Immature natural killer cell (primary cell): ENCODE measurements around the gene TMUB2. TPM values are rescaled to one million over a fixed set of nuclear protein-coding genes. Genes with fewer than 3 reads are reported as not detected.

Experiments
- DNase-seq, 3 donors: peaks; one replicate each; pipeline ENCODE4 v3.0.0; 2022; ENCODE audit warnings: mixed read lengths in 1 of 3
- H3K27ac Mint-ChIP-seq, 6 donors: one replicate each; pipeline ENCODE4 v1.8.0; 2020; ENCODE audit warnings: mixed read lengths in 6 of 6, mild to moderate bottlenecking in 5 of 6, inconsistent platforms in 4 of 6, moderate library complexity in 3 of 6
- H3K27me3 Mint-ChIP-seq, 3 donors: one replicate each; pipeline ENCODE4 v1.8.0; 2020 to 2021; ENCODE audit warnings: low read depth in 3 of 3, mild to moderate bottlenecking in 3 of 3, mixed read lengths in 3 of 3, moderate library complexity in 3 of 3, inconsistent platforms in 1 of 3
- H3K36me3 Mint-ChIP-seq, 3 donors: one replicate each; pipeline ENCODE4 v1.8.0; 2020; ENCODE audit warnings: mixed read lengths in 3 of 3, inconsistent platforms in 2 of 3, mild to moderate bottlenecking in 2 of 3
- H3K4me1 Mint-ChIP-seq, 2 donors: one replicate each; pipeline ENCODE4 v1.8.0; 2020; ENCODE audit warnings: inconsistent platforms in 2 of 2, mild to moderate bottlenecking in 2 of 2, mixed read lengths in 2 of 2, moderate library complexity in 1 of 2
- H3K4me3 Mint-ChIP-seq, 5 donors: one replicate each; pipeline ENCODE4 v1.8.0; 2020; ENCODE audit warnings: mild to moderate bottlenecking in 5 of 5, mixed read lengths in 5 of 5, inconsistent platforms in 3 of 5, moderate library complexity in 3 of 5
- H3K9me3 Mint-ChIP-seq, 6 donors: one replicate each; pipeline ENCODE4 v1.8.0; 2020; ENCODE audit warnings: mild to moderate bottlenecking in 6 of 6, mixed read lengths in 6 of 6, inconsistent platforms in 4 of 6, moderate library complexity in 3 of 6
- polyA plus RNA-seq, 3 donors: library from polyadenylated mRNA; unstranded; fragments of 300-500 nt; fragmentation: Illumina TruSeq; gene quantifications; one replicate each; pipeline ENCODE4 v1.2.3, GENCODE V29; 2021

TMUB2 gene
- polyA plus RNA-seq, 3 donors from 2014 or later, result 20.2 to 32.8 (median 26.5) TPM

GRCh38 chr17:44188576-44189403, 2.0 kb downstream of the TMUB2 start:
- H3K4me3 Mint-ChIP-seq, result peak overlapping the region; percentile 5 to 99 (median 27)
- H3K27ac Mint-ChIP-seq, result peak overlapping the region in 5 of 6 donors; percentile 21 to 100 (median 100)
- H3K4me1 Mint-ChIP-seq, result peaks cover 37 to 50% of the 10 kb centered on the region in 2 donors
- no peaks in the 10 kb centered on the region for H3K9me3 Mint-ChIP-seq
- H3K27me3 Mint-ChIP-seq, result peaks cover 0 to 10% (median 5%) of the 10 kb centered on the region in 3 donors
- no peaks in the 10 kb centered on the region for H3K36me3 Mint-ChIP-seq
- DNase-seq, result no peak

DNA sequence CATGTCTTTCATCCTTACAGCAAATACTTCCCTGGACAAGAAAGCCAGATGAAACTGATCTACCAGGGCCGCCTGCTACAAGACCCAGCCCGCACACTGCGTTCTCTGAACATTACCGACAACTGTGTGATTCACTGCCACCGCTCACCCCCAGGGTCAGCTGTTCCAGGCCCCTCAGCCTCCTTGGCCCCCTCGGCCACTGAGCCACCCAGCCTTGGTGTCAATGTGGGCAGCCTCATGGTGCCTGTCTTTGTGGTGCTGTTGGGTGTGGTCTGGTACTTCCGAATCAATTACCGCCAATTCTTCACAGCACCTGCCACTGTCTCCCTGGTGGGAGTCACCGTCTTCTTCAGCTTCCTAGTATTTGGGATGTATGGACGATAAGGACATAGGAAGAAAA, 3.7 kb downstream of the TMUB2 start:
- Mint-ChIP-seq H3K9me3 (no peaks in the 10 kb centered on the region), H3K27me3 (peaks cover 0 to 10% (median 5%) of the 10 kb centered on the region in 3 donors), H3K4me1 (peaks cover 28 to 39% of the 10 kb centered on the region in 2 donors), H3K4me3 (peak overlapping the region in 2 of 5 donors; percentile 24 to 33), H3K27ac (peak overlapping the region in 5 of 6 donors; percentile 13 to 83 (median 40)), H3K36me3 (peaks cover 0 to 11% (median 0%) of the 10 kb centered on the region in 3 donors)
- DNase-seq, result no peak

DNA sequence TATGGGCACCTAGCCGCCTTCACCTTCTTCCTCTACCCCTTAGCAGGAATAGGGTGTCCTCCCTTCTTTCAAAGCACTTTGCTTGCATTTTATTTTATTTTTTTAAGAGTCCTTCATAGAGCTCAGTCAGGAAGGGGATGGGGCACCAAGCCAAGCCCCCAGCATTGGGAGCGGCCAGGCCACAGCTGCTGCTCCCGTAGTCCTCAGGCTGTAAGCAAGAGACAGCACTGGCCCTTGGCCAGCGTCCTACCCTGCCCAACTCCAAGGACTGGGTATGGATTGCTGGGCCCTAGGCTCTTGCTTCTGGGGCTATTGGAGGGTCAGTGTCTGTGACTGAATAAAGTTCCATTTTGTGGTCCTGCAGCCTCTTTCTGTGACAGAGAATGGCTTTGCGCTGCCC, 4.6 kb downstream of the TMUB2 start:
- Mint-ChIP-seq H3K4me3 (no peak overlapping the region), H3K9me3 (no peaks in the 10 kb centered on the region), H3K27ac (peak overlapping the region in 2 of 6 donors; percentile 37 to 50), H3K36me3 (peaks cover 0 to 14% (median 0%) of the 10 kb centered on the region in 3 donors), H3K4me1 (peaks cover 22 to 34% of the 10 kb centered on the region in 2 donors), H3K27me3 (peaks cover 0 to 6% (median 5%) of the 10 kb centered on the region in 3 donors)
- DNase-seq, result no peak

GRCh38 chr17:44191941-44192496, 5.2 kb downstream of the TMUB2 start:
- Mint-ChIP-seq H3K27ac (peak overlapping the region in 1 of 6 donors; percentile 37), H3K4me1 (peaks cover 17 to 28% of the 10 kb centered on the region in 2 donors), H3K9me3 (no peaks in the 10 kb centered on the region), H3K27me3 (peaks cover 0 to 2% (median 0%) of the 10 kb centered on the region in 3 donors), H3K4me3 (no peak overlapping the region), H3K36me3 (peaks cover 0 to 14% (median 3%) of the 10 kb centered on the region in 3 donors)
- DNase-seq, result no peak

- Mint-ChIP-seq H3K4me1 (peaks cover 15 to 25% of the 10 kb centered on the region in 2 donors), H3K27ac (peak overlapping the region in 2 of 6 donors; percentile 51 to 82), H3K9me3 (no peaks in the 10 kb centered on the region), H3K36me3 (peaks cover 0 to 14% (median 3%) of the 10 kb centered on the region in 3 donors), H3K27me3 (peaks cover 0 to 2% (median 2%) of the 10 kb centered on the region in 3 donors), H3K4me3 (no peak overlapping the region)
- no peak for DNase-seq
Observed at GRCh38 chr17:44192750-44193149, 6.0 kb downstream of the TMUB2 start.

DNA sequence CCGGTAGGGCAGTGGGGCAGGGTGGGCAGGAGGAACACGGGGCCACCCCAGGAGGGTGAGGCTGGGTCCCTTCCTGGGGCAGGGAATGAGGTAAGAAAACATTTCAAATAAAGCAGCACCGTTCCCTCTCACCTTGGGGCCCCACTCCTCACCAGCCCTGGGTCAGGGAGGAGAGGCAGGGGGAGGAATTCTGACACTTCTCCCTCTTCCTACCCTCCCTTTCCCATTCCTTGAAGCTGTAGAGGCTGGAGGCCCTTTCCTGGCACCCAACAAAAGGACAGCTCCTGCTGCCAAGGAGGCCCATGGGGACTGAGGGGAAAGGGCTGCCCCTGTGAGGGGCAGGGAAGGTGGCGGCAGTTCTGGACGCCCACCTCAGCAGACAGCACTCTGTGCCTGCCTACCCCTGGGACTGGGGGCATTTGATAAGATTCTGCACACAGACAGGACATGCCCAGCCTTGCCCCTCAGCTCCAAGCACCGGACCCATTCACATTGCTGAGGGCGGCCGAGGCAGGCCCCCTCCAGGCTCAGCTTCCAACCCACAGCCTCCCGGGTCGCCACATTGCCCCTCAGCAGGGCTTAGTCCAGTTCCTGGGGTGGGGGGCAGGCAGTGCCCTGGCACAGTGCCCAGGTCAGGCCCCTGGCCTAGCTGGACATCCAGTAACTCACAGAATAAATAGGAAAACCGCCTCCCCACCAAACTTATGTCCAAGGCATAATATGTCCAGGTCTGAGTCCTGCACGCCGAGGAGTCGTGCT, 6.7 kb downstream of the TMUB2 start:
- peak overlapping the region in 1 of 6 donors; percentile 82 for H3K27ac Mint-ChIP-seq
- H3K4me1 Mint-ChIP-seq, result peaks cover 15 to 25% of the 10 kb centered on the region in 2 donors
- peaks cover 0 to 4% (median 1%) of the 10 kb centered on the region in 3 donors for H3K27me3 Mint-ChIP-seq
- peaks cover 0 to 14% (median 3%) of the 10 kb centered on the region in 3 donors for H3K36me3 Mint-ChIP-seq
- no peaks in the 10 kb centered on the region for H3K9me3 Mint-ChIP-seq
- DNase-seq, result no peak
- no peak overlapping the region for H3K4me3 Mint-ChIP-seq

DNA sequence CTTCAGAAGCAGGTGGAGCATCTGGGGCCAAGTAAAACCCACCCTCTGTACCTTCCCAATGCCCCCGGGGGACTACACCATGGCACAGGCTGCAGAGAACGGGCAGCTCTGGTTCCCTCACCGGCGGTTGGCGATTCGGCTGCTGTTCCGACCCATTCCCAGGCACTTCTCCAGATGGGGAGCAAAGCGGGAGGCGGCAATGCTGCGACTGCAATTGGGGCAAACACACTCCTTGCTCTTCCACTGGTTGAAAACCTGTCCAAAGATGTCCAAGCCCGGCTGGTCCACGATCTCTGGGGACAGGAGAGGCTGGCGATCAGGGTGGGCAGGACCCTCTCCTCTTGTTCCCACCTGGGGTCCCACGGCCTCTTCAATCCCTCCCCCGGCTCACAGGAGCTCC, 10.3 kb downstream of the TMUB2 start:
- peaks cover 23 to 32% of the 10 kb centered on the region in 2 donors for H3K4me1 Mint-ChIP-seq
- peak overlapping the region in 2 of 6 donors; percentile 77 to 78 for H3K27ac Mint-ChIP-seq
- H3K9me3 Mint-ChIP-seq, result no peaks in the 10 kb centered on the region
- H3K27me3 Mint-ChIP-seq, result peaks cover 0 to 12% (median 7%) of the 10 kb centered on the region in 3 donors
- H3K36me3 Mint-ChIP-seq, result peaks cover 0 to 14% (median 3%) of the 10 kb centered on the region in 3 donors
- H3K4me3 Mint-ChIP-seq, result no peak overlapping the region
- no peak for DNase-seq

DNA sequence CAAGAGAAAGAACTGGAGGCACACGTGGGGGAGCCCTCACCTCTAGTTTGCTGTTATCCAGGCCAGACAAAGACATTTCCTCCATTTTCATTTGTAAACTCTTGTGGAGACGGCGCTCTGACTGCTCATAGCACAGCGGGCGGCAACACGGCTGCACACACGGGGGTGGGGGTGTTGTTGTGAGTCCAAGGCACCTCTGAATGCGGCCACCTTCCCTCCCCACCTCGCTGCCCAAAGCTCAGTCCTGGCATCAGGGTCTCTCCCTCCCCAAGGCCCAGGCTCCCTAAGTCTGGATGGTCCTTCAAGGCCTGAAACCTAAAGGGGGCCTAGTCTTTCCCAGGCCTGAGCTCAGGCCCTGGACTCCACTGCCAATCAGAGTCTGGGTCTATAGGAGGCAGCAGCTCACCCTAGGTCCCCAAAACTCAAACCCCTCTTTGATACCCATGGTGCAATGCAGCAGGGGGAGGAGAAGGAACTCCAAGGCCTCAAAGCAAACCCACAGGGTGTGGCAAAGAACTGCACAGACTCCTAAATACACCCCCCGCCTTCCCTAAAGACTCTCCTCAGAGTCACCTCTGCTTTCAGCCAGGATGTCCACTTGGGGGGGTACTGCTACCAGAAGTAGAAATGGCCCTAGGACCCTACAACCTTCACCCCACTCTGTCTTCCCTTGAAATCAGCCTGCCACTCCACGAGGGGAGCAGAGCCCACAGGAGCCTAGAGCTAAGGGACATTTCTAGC, 11.4 kb downstream of the TMUB2 start:
- H3K4me1 Mint-ChIP-seq, result peaks cover 26 to 39% of the 10 kb centered on the region in 2 donors

GRCh38 chr17:44198721-44199552, 12.2 kb downstream of the TMUB2 start:
- H3K4me3 Mint-ChIP-seq, result peak overlapping the region; percentile 75 to 81 (median 79)
- H3K36me3 Mint-ChIP-seq, result peaks cover 0 to 14% (median 3%) of the 10 kb centered on the region in 3 donors
- peaks cover 34 to 47% of the 10 kb centered on the region in 2 donors for H3K4me1 Mint-ChIP-seq
- no peaks in the 10 kb centered on the region for H3K9me3 Mint-ChIP-seq
- peak overlapping the region; percentile 77 to 89 (median 85) for H3K27ac Mint-ChIP-seq
- DNase-seq, result peak; percentile 58 to 61 (median 61)
- H3K27me3 Mint-ChIP-seq, result peaks cover 0 to 13% (median 10%) of the 10 kb centered on the region in 3 donors

More for the DNA sequence above, 11.4 kb downstream of the TMUB2 start:
- H3K27me3 Mint-ChIP-seq, result peaks cover 0 to 13% (median 10%) of the 10 kb centered on the region in 3 donors
- peak overlapping the region; percentile 77 to 89 (median 85) for H3K27ac Mint-ChIP-seq
- no peaks in the 10 kb centered on the region for H3K9me3 Mint-ChIP-seq
- H3K36me3 Mint-ChIP-seq, result peaks cover 0 to 14% (median 3%) of the 10 kb centered on the region in 3 donors
- peak in 1 of 3 donors; percentile 17 for DNase-seq
- peak overlapping the region; percentile 75 to 81 (median 79) for H3K4me3 Mint-ChIP-seq

DNA sequence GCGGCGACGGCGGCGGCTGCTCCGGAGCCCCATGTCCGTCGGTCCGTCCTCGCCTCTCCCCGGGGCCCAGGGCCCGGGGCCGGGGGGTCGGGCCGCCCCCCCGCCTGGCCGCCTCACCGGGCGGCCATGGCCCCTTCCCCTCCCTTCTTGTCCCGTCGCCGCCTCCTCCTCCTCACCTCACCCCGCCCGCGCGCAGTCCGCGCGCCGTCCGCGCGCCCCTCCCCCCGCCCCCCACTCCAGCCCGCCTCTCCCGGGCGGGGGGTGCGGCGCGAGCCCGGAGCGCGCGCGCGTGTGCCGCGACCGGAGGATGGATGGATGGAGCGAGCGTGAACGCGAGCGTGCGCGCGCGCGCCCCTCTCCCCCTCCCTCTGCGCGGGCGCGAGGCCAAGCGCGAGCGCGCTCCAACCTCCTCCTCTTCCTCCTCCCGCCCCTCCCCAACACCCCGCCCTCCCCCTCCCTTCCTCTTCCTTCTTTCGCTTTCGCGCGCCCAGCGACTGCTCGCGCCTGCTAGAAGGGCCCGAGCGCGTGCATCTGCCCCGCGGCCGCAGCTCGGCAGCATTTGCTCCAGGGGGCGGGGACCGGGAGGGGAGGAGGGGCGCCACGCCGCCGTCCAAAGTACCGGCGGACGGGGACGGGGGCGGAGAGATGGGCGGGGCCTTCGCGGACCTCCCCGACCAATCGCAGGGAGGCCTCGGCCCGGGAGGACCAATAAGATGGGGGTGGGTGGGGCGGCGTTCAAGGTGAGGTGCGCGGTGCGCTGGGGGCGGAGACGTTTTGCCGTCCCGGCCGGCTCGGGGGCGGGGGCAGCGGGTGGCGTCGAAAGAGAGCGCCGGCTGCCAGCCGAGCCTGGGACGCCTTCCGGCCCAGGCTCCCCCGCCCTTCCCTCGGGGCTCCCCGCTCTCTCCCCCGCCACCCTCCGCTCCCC, 13.0 kb downstream of the TMUB2 start, which contains the start of gene ATXN7L3:
Gene ATXN7L3, minus strand, starts transcription at position 332 of the 925 bp plus-strand sequence. CDS start 1,814 bp downstream, outside the sequence.
- Mint-ChIP-seq H3K9me3 (no peaks in the 10 kb centered on the region), H3K27me3 (peaks cover 0 to 13% (median 10%) of the 10 kb centered on the region in 3 donors), H3K4me1 (peaks cover 36 to 49% of the 10 kb centered on the region in 2 donors), H3K27ac (peak within 1 kb of the TSS; percentile 84 to 98 (median 95)), H3K4me3 (peak within 1 kb of the TSS; percentile 88 to 94 (median 90)), H3K36me3 (peaks cover 0 to 10% (median 3%) of the 10 kb centered on the region in 3 donors)
- DNase-seq, result peak; percentile 96 to 98 (median 98)

GRCh38 chr17:44200478-44201155, 13.8 kb downstream of the TMUB2 start:
- peaks cover 0 to 3% (median 2%) of the 10 kb centered on the region in 3 donors for H3K36me3 Mint-ChIP-seq
- H3K9me3 Mint-ChIP-seq, result no peaks in the 10 kb centered on the region
- peak overlapping the region; percentile 88 to 94 (median 90) for H3K4me3 Mint-ChIP-seq
- H3K4me1 Mint-ChIP-seq, result peaks cover 36 to 46% of the 10 kb centered on the region in 2 donors
- H3K27ac Mint-ChIP-seq, result peak overlapping the region; percentile 84 to 98 (median 95)
- peaks cover 0 to 13% (median 10%) of the 10 kb centered on the region in 3 donors for H3K27me3 Mint-ChIP-seq
- DNase-seq, result no peak
